Stomach (tissue), 9 donors: Measurements from ENCODE around the gene PEAK1. TPM values are rescaled to one million over a fixed set of nuclear protein-coding genes. Genes with fewer than 3 reads are reported as not detected.

ENCODE experiments used
- DNase-seq, 2 donors: peaks; one replicate each; pipeline versions ENCODE4 v3.0.0 to v3.0.0-alpha.2; 2013 to 2019
- H3K27ac ChIP-seq, 5 donors: fragments of 200-600 bp in 4 of 5; sonication (generic) in 4 of 5; one replicate each; pipeline ENCODE4 v1.5.1; 2013 to 2019; ENCODE audit warnings: mild to moderate bottlenecking in 1 of 5, moderate library complexity in 1 of 5
- H3K27me3 ChIP-seq, 3 donors: fragments of 200-600 bp; sonication (generic); one replicate each; pipeline ENCODE4 v1.5.1; 2017 to 2019; ENCODE audit warnings: mixed run types in 1 of 3
- H3K36me3 ChIP-seq, 4 donors: fragments of 200-600 bp; sonication (generic); 1 replicate in 3 of 4; 2 replicates in 1 of 4; pipeline ENCODE4 v1.5.1; 2016 to 2019
- H3K4me1 ChIP-seq, 4 donors: fragments of 200-600 bp; sonication (generic); one replicate each; pipeline ENCODE4 v1.5.1; 2016 to 2019
- H3K4me3 ChIP-seq, 4 donors: fragments of 200-600 bp; sonication (generic) in 3 of 4; one replicate each; pipeline ENCODE4 v1.5.1; 2016 to 2019; ENCODE audit warnings: mild to moderate bottlenecking in 1 of 4
- H3K9me3 ChIP-seq, 4 donors: fragments of 200-600 bp; sonication (generic); one replicate each; pipeline ENCODE4 v1.5.1; 2016 to 2019
- CTCF ChIP-seq, 7 experiments: fragments of 450-650 bp in 4 of 7; fragments of 200-600 bp in 3 of 7; sonication (generic) in 3 of 7; IDR thresholded peaks; one replicate each; pipeline ENCODE4 v1.5.1; 2016 to 2019; ENCODE audit warnings: antibody characterized with exemption in 7 of 7, control low read depth in 2 of 7, mild to moderate bottlenecking in 1 of 7
- EP300 ChIP-seq: sonication (generic); formaldehyde crosslinking; IDR thresholded peaks from one replicate; pipeline ENCODE4 v1.6.1; 2017; ENCODE audit warnings: antibody characterized with exemption
- POLR2A ChIP-seq, 4 donors: fragments of 450-650 bp; IDR thresholded peaks; one replicate each; pipeline ENCODE4 v1.6.1; 2016; ENCODE audit warnings: antibody characterized with exemption in 4 of 4, control low read depth in 2 of 4, mild to moderate bottlenecking in 1 of 4, moderate library complexity in 1 of 4
- POLR2AphosphoS5 ChIP-seq, 3 donors: sonication (generic); formaldehyde crosslinking; IDR thresholded peaks; one replicate each; pipeline ENCODE4 v1.6.1; 2016; ENCODE audit warnings: antibody characterized with exemption in 3 of 3
- WGBS, 5 donors: extraction: QIAGEN DNeasy Blood & Tissue Kit in 3 of 5; methylation state at CpG; one replicate each; pipeline versions ENCODE4 v1.1.5 to v1.1.7; 2013 to 2018; 5-methylcytosine and 5-hydroxymethylcytosine counted together
- intact Hi-C: fragments of 100-400 bp; cut with DNase I; formaldehyde crosslinking; loops from one replicate; pipeline ENCODE4 v1.15.1; 2023; ENCODE audit warnings: low total_unique reads
- polyA plus RNA-seq, 3 donors: library from polyadenylated mRNA; stranded (reverse); fragments of 200-250 nt; gene quantifications; one replicate each; pipeline ENCODE4 v1.2.3, GENCODE V29; 2013
- total RNA-seq, 5 donors: library from RNA; depleted of rRNA; stranded (reverse); fragments of >200 nt; gene quantifications; one replicate each; pipeline versions ENCODE4 v1.1.0 to v1.2.3, GENCODE V29; 2014 to 2016
- donor health status: healthy with polysubstance abuse.
- donor health status: Bipolar disorder and iron deficiency.
- donor health status: healthy.

PEAK1 gene
- total and polyA plus RNA-seq, 8 donors = 1.7 to 72.5 (median 19.4) TPM

- intact Hi-C loops = no loop called here
- no peaks in the 10 kb centered on the region for H3K36me3 ChIP-seq
- TF ChIP-seq POLR2AphosphoS5 (IDR thresholded peaks at IDR 0.05) = no peak
- no peak for TF ChIP-seq POLR2A (IDR thresholded peaks at IDR 0.05)
- TF ChIP-seq CTCF (IDR thresholded peaks at IDR 0.05) = no peak
- no peak for TF ChIP-seq EP300
- H3K4me1 ChIP-seq = peaks cover 3 to 20% (median 8%) of the 10 kb centered on the region in 4 donors
- peaks cover 0 to 19% (median 15%) of the 10 kb centered on the region in 4 donors for H3K9me3 ChIP-seq
- no peak for DNase-seq
- H3K27ac ChIP-seq = no peak overlapping the region
- H3K4me3 ChIP-seq = no peak overlapping the region
- H3K27me3 ChIP-seq = no peaks in the 10 kb centered on the region
Measured at GRCh38 chr15:77393471-77393840, 26.4 kb downstream of the PEAK1 start.

- Histone ChIP-seq H3K36me3 (no peaks in the 10 kb centered on the region), H3K4me1 (peaks cover 3 to 22% (median 8%) of the 10 kb centered on the region in 4 donors), H3K27ac (no peak overlapping the region), H3K27me3 (no peaks in the 10 kb centered on the region), H3K4me3 (no peak overlapping the region), H3K9me3 (peaks cover 0 to 14% (median 11%) of the 10 kb centered on the region in 4 donors)
- TF ChIP-seq CTCF (IDR thresholded peaks at IDR 0.05) (no peak), POLR2AphosphoS5 (IDR thresholded peaks at IDR 0.05) (no peak), EP300 (no peak), POLR2A (IDR thresholded peaks at IDR 0.05) (no peak)
- DNase-seq = no peak
- 95 to 98% (median 97%) methylated on average over 7 of the region's 7 CpGs for WGBS, 5 donors
- intact Hi-C loops = no loop called here
Measured at GRCh38 chr15:77392762-77393470, 27.0 kb downstream of the PEAK1 start.

DNA sequence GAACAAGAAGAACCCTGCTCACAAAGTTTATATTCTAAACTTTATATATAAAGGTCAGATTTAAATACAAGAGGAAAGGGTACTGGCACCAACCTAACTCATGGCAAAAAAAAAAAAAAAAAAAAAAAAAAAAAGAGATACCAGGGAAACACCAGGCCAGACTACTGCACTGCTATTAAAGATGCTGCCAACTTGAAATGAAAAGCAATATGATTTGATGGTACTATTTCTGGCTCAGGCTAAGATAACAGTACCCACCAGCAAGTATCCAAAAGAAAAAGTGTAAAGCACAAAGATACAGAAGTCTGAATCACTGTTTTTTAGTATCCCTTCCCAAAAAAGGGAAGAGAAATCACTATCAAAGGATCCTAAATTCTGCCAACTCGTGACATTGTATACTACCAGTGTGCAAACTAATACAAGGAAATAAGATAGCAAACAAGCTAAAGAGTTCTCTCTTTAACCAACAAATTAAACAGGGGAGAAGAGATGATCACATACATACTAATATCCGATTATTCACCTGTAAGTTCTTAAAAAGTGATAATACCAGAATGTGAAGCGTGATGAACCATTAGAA is 28.4 kb downstream of the PEAK1 start:
- Histone ChIP-seq H3K27ac (no peak overlapping the region), H3K36me3 (no peaks in the 10 kb centered on the region), H3K4me1 (peaks cover 5 to 28% (median 12%) of the 10 kb centered on the region in 4 donors), H3K27me3 (no peaks in the 10 kb centered on the region), H3K4me3 (no peak overlapping the region), H3K9me3 (peaks cover 0 to 14% (median 9%) of the 10 kb centered on the region in 4 donors)
- WGBS, 5 donors = 65 to 80% (median 73%) methylated on average over 3 of the region's 3 CpGs
- intact Hi-C loops = no loop called here
- DNase-seq = no peak
- no peak for TF ChIP-seq POLR2A (IDR thresholded peaks at IDR 0.05)

GRCh38 chr15:77387365-77388105 is 32.4 kb downstream of the PEAK1 start:
- no peaks in the 10 kb centered on the region for H3K27me3 ChIP-seq
- DNase-seq = no peak
- no peaks in the 10 kb centered on the region for H3K9me3 ChIP-seq
- intact Hi-C loops = no loop called here
- WGBS, 5 donors = 81 to 96% (median 91%) methylated on average over 2 of the region's 2 CpGs
- no peak overlapping the region for H3K4me3 ChIP-seq
- H3K27ac ChIP-seq = no peak overlapping the region
- TF ChIP-seq POLR2A (IDR thresholded peaks at IDR 0.05) = no peak
- TF ChIP-seq CTCF (IDR thresholded peaks at IDR 0.05) = no peak
- TF ChIP-seq POLR2AphosphoS5 (IDR thresholded peaks at IDR 0.05) = no peak
- TF ChIP-seq EP300 = no peak
- H3K36me3 ChIP-seq = no peaks in the 10 kb centered on the region
- H3K4me1 ChIP-seq = peaks cover 5 to 26% (median 18%) of the 10 kb centered on the region in 4 donors
